HepG2 (cell line): ENCODE results near the gene USP32.
"Not testable (repeated sequence)": the region's sequence is repeated elsewhere in the genome, so short reads cannot be mapped to it uniquely, and the experiment has no call there.

Experiments used
- HNRNPH1 ChIP-seq: fragments of 200-400 bp; formaldehyde crosslinking; optimal IDR thresholded peaks from 2 replicates; pipeline ENCODE3; 2017; ENCODE audit warnings: mild to moderate bottlenecking, low read depth, low read length
- MXI1 ChIP-seq: IDR thresholded peaks from 3 replicates; pipeline ENCODE4 v1.6.1; 2012; ENCODE audit warnings: low read depth, low read length, inconsistent platforms, borderline replicate concordance
- MYNN ChIP-seq: sonication (generic); formaldehyde crosslinking; IDR thresholded peaks from 2 replicates; pipeline ENCODE4 v1.4.0; 2020; ENCODE audit warnings: mild to moderate bottlenecking, low read depth, missing genetic modification reagents
- NFYB ChIP-seq: sonication (generic); formaldehyde crosslinking; IDR thresholded peaks from 2 replicates; pipeline ENCODE4 v1.4.0; 2020; ENCODE audit warnings: missing genetic modification reagents
- POLR2A ChIP-seq, 2 experiments: IDR thresholded peaks; 2 replicates each; pipeline ENCODE4 v1.6.1; 2011; ENCODE audit warnings: low read depth in 2 of 2, low read length in 2 of 2, mild to moderate bottlenecking in 1 of 2, moderate library complexity in 1 of 2; ENCODE audit not compliant: insufficient read depth in 1 of 2
- RXRA ChIP-seq: sonication (generic); formaldehyde crosslinking; IDR thresholded peaks from 2 replicates; pipeline ENCODE4 v1.5.1; 2020; ENCODE audit warnings: missing genetic modification reagents
- TMF1 ChIP-seq: sonication (generic); formaldehyde crosslinking; IDR thresholded peaks from 2 replicates; pipeline ENCODE4 v1.8.1; 2022; ENCODE audit warnings: low read depth, missing genetic modification reagents
- XRCC5 ChIP-seq: fragments of 200-400 bp; formaldehyde crosslinking; optimal IDR thresholded peaks from 2 replicates; pipeline ENCODE3; 2017; ENCODE audit warnings: mild to moderate bottlenecking, low read length
- ZNF354B ChIP-seq: sonication (generic); formaldehyde crosslinking; IDR thresholded peaks from 2 replicates; pipeline ENCODE4 v1.8.0; 2022; ENCODE audit warnings: mild to moderate bottlenecking, missing genetic modification reagents
- ZNF7 ChIP-seq: IDR thresholded peaks from 2 replicates; pipeline ENCODE4 v1.6.1; 2016; ENCODE audit warnings: missing biosample characterization, missing genetic modification reagents
- TF ChIP-seq, protein P1 (sequence below): sonication (generic); formaldehyde crosslinking; IDR thresholded peaks from 2 replicates; pipeline ENCODE4 v1.8.0; 2022; ENCODE audit warnings: missing genetic modification reagents, mild to moderate bottlenecking, moderate library complexity, borderline replicate concordance
- TF ChIP-seq, protein P2 (sequence below): IDR thresholded peaks from 2 replicates; pipeline ENCODE4 v1.6.1; 2016; ENCODE audit warnings: missing compliant biosample characterization, missing genetic modification reagents, borderline replicate concordance
- TF ChIP-seq, protein P3 (sequence below): sonication (generic); formaldehyde crosslinking; IDR thresholded peaks from 2 replicates; pipeline ENCODE4 v1.5.0; 2020; ENCODE audit warnings: mild to moderate bottlenecking, missing genetic modification reagents, moderate library complexity

DNA sequence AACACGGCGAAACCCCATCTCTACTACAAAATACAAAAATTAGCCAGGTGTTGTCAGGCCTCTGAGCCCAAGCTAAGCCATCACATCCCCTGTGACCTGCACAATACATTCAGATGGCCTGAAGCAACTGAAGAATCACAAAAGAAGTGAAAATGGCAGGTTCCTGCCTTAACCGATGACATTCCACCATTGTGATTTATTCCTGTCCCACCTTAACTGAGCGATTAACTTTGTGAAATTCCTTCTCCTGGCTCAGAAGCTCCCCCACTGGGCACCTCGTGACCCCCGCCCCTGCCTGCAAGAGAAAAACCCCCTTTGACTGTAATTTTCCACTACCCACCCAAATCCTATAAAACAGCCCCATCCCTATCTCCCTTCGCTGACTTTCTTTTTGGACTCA lies 7.0 kb downstream of the USP32 start:
- not testable (repeated sequence) for TF ChIP-seq ZNF7 (CRISPR knock-in tag); MYNN (CRISPR knock-in tag); MXI1; TMF1; NFYB (CRISPR knock-in tag); XRCC5; POLR2A (IDR thresholded peaks at IDR 0.05; ENCODE audit: insufficient read depth in 1 of 2, low read depth in 2 of 2, low read length in 2 of 2); HNRNPH1; RXRA (CRISPR knock-in tag); ZNF354B
- TF ChIP-seq, protein P1, sequence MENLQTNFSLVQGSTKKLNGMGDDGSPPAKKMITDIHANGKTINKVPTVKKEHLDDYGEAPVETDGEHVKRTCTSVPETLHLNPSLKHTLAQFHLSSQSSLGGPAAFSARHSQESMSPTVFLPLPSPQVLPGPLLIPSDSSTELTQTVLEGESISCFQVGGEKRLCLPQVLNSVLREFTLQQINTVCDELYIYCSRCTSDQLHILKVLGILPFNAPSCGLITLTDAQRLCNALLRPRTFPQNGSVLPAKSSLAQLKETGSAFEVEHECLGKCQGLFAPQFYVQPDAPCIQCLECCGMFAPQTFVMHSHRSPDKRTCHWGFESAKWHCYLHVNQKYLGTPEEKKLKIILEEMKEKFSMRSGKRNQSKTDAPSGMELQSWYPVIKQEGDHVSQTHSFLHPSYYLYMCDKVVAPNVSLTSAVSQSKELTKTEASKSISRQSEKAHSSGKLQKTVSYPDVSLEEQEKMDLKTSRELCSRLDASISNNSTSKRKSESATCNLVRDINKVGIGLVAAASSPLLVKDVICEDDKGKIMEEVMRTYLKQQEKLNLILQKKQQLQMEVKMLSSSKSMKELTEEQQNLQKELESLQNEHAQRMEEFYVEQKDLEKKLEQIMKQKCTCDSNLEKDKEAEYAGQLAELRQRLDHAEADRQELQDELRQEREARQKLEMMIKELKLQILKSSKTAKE (CRISPR knock-in tag): not testable (repeated sequence)
- TF ChIP-seq, protein P2, sequence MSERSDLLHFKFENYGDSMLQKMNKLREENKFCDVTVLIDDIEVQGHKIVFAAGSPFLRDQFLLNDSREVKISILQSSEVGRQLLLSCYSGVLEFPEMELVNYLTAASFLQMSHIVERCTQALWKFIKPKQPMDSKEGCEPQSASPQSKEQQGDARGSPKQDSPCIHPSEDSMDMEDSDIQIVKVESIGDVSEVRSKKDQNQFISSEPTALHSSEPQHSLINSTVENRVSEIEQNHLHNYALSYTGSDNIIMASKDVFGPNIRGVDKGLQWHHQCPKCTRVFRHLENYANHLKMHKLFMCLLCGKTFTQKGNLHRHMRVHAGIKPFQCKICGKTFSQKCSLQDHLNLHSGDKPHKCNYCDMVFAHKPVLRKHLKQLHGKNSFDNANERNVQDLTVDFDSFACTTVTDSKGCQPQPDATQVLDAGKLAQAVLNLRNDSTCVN: not testable (repeated sequence)
- TF ChIP-seq, protein P3, sequence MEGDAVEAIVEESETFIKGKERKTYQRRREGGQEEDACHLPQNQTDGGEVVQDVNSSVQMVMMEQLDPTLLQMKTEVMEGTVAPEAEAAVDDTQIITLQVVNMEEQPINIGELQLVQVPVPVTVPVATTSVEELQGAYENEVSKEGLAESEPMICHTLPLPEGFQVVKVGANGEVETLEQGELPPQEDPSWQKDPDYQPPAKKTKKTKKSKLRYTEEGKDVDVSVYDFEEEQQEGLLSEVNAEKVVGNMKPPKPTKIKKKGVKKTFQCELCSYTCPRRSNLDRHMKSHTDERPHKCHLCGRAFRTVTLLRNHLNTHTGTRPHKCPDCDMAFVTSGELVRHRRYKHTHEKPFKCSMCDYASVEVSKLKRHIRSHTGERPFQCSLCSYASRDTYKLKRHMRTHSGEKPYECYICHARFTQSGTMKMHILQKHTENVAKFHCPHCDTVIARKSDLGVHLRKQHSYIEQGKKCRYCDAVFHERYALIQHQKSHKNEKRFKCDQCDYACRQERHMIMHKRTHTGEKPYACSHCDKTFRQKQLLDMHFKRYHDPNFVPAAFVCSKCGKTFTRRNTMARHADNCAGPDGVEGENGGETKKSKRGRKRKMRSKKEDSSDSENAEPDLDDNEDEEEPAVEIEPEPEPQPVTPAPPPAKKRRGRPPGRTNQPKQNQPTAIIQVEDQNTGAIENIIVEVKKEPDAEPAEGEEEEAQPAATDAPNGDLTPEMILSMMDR: not testable (repeated sequence)
